ENCODE results near the gene DEXI. TPM values are rescaled to one million over a fixed set of nuclear protein-coding genes. Genes with fewer than 3 reads are reported as not detected.

The DEXI gene
- total RNA-seq, 1 experiment from 2014 or later, result 23.7 TPM

DNA sequence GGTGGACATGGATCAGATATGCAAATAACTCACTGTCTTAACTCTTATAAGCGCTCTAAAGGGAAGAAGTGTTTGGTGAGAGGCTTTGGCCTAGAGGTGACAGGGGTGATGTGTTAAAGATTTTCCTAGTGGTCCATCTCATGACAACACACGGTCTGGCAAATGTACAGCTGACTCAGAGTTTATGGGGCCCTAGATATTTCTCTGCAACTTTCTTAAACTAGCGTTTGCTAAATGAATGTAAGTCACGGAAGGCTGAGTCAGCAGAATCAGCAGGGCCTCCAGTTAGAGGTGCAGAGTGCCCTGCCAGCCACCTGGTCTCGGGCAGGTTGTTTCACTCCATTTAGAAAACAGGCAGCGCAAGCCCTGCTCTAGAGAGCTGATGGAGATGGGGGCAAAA is 42.2 kb upstream of the DEXI start:
- no TSS peak for BruUV-seq (replicated peaks)
- Histone ChIP-seq H3K4me1 (no peaks in the 10 kb centered on the region), H3K4me3 (ENCODE audit: low read depth, low read length) (no peak overlapping the region), H3K9me3 (no peaks in the 10 kb centered on the region), H3K36me3 (ENCODE audit: control insufficient read depth, insufficient read depth, low read length) (no peaks in the 10 kb centered on the region; the same call in 1 of the 2 replicates), H3K27me3 (replicated peaks; ENCODE audit: control insufficient read depth, insufficient read depth, low read length) (no peaks in the 10 kb centered on the region)
- TF ChIP-seq, protein P1, sequence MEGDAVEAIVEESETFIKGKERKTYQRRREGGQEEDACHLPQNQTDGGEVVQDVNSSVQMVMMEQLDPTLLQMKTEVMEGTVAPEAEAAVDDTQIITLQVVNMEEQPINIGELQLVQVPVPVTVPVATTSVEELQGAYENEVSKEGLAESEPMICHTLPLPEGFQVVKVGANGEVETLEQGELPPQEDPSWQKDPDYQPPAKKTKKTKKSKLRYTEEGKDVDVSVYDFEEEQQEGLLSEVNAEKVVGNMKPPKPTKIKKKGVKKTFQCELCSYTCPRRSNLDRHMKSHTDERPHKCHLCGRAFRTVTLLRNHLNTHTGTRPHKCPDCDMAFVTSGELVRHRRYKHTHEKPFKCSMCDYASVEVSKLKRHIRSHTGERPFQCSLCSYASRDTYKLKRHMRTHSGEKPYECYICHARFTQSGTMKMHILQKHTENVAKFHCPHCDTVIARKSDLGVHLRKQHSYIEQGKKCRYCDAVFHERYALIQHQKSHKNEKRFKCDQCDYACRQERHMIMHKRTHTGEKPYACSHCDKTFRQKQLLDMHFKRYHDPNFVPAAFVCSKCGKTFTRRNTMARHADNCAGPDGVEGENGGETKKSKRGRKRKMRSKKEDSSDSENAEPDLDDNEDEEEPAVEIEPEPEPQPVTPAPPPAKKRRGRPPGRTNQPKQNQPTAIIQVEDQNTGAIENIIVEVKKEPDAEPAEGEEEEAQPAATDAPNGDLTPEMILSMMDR (IDR thresholded peaks at IDR 0.05; ENCODE audit: insufficient read depth in 1 of 2, low read depth in 1 of 2, low read length in 1 of 2, severe bottlenecking in 1 of 2, unreplicated experiment in 1 of 2), result no peak
- intact Hi-C loops (cut with micrococcal nuclease; ENCODE audit: unreplicated experiment), result no loop called here
- Mint-ChIP-seq H3K36me3 (ENCODE audit: insufficient read depth, unreplicated experiment) (peaks cover 14% of the 10 kb centered on the region), H3K27me3 (ENCODE audit: insufficient read depth, unreplicated experiment) (no peaks in the 10 kb centered on the region), H3K9me3 (ENCODE audit: unreplicated experiment) (no peaks in the 10 kb centered on the region), H3K4me3 (ENCODE audit: unreplicated experiment) (no peak overlapping the region), H3K4me1 (ENCODE audit: low read depth, unreplicated experiment) (no peaks in the 10 kb centered on the region), H3K27ac (ENCODE audit: unreplicated experiment) (no peak overlapping the region)
- ChIA-PET CTCF (no interaction called here), POLR2A (no interaction called here)
- DNase-seq, result no peak

DNA sequence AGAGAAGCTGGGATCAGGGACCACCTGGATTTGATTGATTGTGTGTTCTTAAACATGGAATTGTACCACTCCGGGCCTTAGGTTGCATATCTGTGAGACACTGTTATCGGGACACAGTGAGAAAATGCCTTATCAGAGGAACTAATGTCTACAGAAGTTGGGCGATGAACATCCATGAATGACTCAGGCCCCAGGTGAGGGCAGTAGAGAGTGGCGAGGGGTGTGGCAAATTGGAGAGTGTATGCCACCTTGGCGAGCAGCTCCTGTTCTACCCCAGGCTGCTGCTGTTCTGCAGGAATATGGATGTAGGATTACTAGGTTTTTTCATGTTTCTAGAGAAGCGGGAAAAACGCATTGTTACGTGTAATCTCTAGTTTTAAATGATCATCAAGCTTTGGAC is 40.9 kb upstream of the DEXI start:
- Mint-ChIP-seq H3K36me3 (ENCODE audit: insufficient read depth, unreplicated experiment) (peaks cover 14% of the 10 kb centered on the region), H3K27ac (ENCODE audit: unreplicated experiment) (no peak overlapping the region), H3K9me3 (ENCODE audit: unreplicated experiment) (no peaks in the 10 kb centered on the region), H3K4me1 (ENCODE audit: low read depth, unreplicated experiment) (no peaks in the 10 kb centered on the region), H3K27me3 (ENCODE audit: insufficient read depth, unreplicated experiment) (no peaks in the 10 kb centered on the region), H3K4me3 (ENCODE audit: unreplicated experiment) (no peak overlapping the region)
- H3K27me3 ChIP-seq (replicated peaks; ENCODE audit: control insufficient read depth, insufficient read depth, low read length), result no peaks in the 10 kb centered on the region
- ChIA-PET CTCF (interaction anchor here (0.6 kb wide), 2 partner anchors 20 to 886 kb away, joined by 3 to 5 read pairs; no protein-coding TSS in a partner anchor), POLR2A (interaction anchor here (1.3 kb wide), 1 partner anchor 272 kb away, joined by 4 read pairs; the partner anchor contains the start of gene SOCS1)
- H3K4me1 ChIP-seq, result no peaks in the 10 kb centered on the region
- no peaks in the 10 kb centered on the region; the same call in 1 of the 2 replicates for H3K36me3 ChIP-seq (ENCODE audit: control insufficient read depth, insufficient read depth, low read length)
- intact Hi-C loops (cut with micrococcal nuclease; ENCODE audit: unreplicated experiment), result no loop called here
- TF ChIP-seq, protein P1 (IDR thresholded peaks at IDR 0.05; ENCODE audit: insufficient read depth in 1 of 2, low read depth in 1 of 2, low read length in 1 of 2, severe bottlenecking in 1 of 2, unreplicated experiment in 1 of 2), result peak in 1 of 2 experiments; percentile 7
- no peak overlapping the region for H3K4me3 ChIP-seq (ENCODE audit: low read depth, low read length)
- no TSS peak for BruUV-seq (replicated peaks)
- no peaks in the 10 kb centered on the region for H3K9me3 ChIP-seq
- DNase-seq, result no peak

DNA sequence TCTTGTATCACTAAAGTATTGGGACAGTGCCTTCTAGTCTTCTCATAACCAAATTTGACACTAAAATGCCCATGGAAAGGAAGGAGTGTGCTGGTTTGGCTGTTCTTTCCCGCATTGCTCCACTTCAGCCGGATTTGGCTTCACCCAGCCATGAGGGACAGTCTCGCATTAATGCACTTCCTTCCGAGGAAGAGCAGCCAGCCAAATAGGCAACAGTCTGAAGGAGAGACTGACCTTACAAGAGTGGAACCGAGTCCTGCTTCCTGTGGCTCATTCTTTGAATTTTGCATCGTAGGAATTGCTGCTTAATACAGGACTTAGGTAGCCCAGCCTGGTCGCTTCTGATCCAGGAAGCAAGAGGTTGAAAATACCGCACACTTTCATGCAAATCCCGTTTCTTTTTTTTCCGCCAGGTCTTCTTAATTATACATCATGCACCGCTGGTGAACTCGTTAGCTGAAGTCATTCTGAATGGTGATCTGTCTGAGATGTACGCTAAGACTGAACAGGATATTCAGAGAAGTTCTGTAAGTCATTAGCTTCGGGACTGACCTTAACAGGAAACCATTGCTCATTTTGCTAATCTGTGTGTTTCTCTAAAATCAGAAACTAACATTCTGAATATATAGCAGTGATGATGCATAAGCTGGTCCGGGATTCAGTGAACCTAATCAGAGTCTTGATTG is 40.3 kb upstream of the DEXI start:
- Histone ChIP-seq H3K36me3 (ENCODE audit: control insufficient read depth, insufficient read depth, low read length) (no peaks in the 10 kb centered on the region; the same call in 1 of the 2 replicates), H3K4me3 (ENCODE audit: low read depth, low read length) (no peak overlapping the region), H3K27me3 (replicated peaks; ENCODE audit: control insufficient read depth, insufficient read depth, low read length) (no peaks in the 10 kb centered on the region), H3K9me3 (no peaks in the 10 kb centered on the region), H3K4me1 (no peaks in the 10 kb centered on the region)
- Mint-ChIP-seq H3K4me3 (ENCODE audit: unreplicated experiment) (no peak overlapping the region), H3K27me3 (ENCODE audit: insufficient read depth, unreplicated experiment) (no peaks in the 10 kb centered on the region), H3K9me3 (ENCODE audit: unreplicated experiment) (no peaks in the 10 kb centered on the region), H3K27ac (ENCODE audit: unreplicated experiment) (no peak overlapping the region), H3K4me1 (ENCODE audit: low read depth, unreplicated experiment) (no peaks in the 10 kb centered on the region), H3K36me3 (ENCODE audit: insufficient read depth, unreplicated experiment) (peaks cover 14% of the 10 kb centered on the region)
- ChIA-PET POLR2A (interaction anchor here (1.3 kb wide), 1 partner anchor 273 kb away, joined by 4 read pairs; the partner anchor contains the start of gene SOCS1), CTCF (interaction anchor here (0.6 kb wide), 2 partner anchors 20 to 887 kb away, joined by 3 to 5 read pairs; no protein-coding TSS in a partner anchor)
- no TSS peak for BruUV-seq (replicated peaks)
- TF ChIP-seq, protein P1 (IDR thresholded peaks at IDR 0.05; ENCODE audit: insufficient read depth in 1 of 2, low read depth in 1 of 2, low read length in 1 of 2, severe bottlenecking in 1 of 2, unreplicated experiment in 1 of 2), result no peak
- no peak for DNase-seq
- intact Hi-C loops (cut with micrococcal nuclease; ENCODE audit: unreplicated experiment), result no loop called here

Data from Caco-2 (cell line).